ENCODE results near the gene OSBPL1A.

GRCh38 chr18:24136967-24137373 lies 260.7 kb downstream of the OSBPL1A start:
- TF ChIP-seq POLR2AphosphoS5 (IDR thresholded peaks at IDR 0.05; ENCODE audit: low read depth, low read length) (no peak; the same call in 1 of the 2 replicates), POLR2A (IDR thresholded peaks at IDR 0.05; ENCODE audit: control extremely low read depth in 1 of 2, low read depth in 2 of 2, low read length in 2 of 2) (no peak), EZH2 (IDR thresholded peaks at IDR 0.05; ENCODE audit: low read depth, low read length, severe bottlenecking) (no peak), TAF1 (IDR thresholded peaks at IDR 0.05; ENCODE audit: low read depth, low read length) (no peak), CTCF (IDR thresholded peaks at IDR 0.05; ENCODE audit: control extremely low read depth in 1 of 3, insufficient read depth in 1 of 3, low read depth in 1 of 3, low read length in 3 of 3) (no peak), CREB1 (IDR thresholded peaks at IDR 0.05) (no peak), HDAC6 (IDR thresholded peaks at IDR 0.05; ENCODE audit: low read depth, low read length) (no peak), EP300 (IDR thresholded peaks at IDR 0.05; ENCODE audit: borderline replicate concordance in 1 of 2, low read depth in 2 of 2, low read length in 2 of 2) (no peak), CHD2 (IDR thresholded peaks at IDR 0.05; ENCODE audit: low read length) (no peak), BRCA1 (IDR thresholded peaks at IDR 0.05; ENCODE audit: low read depth, low read length) (no peak), RXRA (IDR thresholded peaks at IDR 0.05; ENCODE audit: insufficient read depth, low read depth, low read length) (no peak), TAF7 (optimal IDR thresholded peaks at IDR 0.05; ENCODE audit: borderline replicate concordance, low read depth, low read length) (no peak), CEBPB (IDR thresholded peaks at IDR 0.05; ENCODE audit: low read depth, low read length) (no peak)
